GM21529 (cell line): ENCODE results near the gene IRGC.
"Not testable (repeated sequence)": the region's sequence is repeated elsewhere in the genome, so short reads cannot be mapped to it uniquely, and the experiment has no call there.

Experiments
- ATAC-seq: cut with Tn5 transposase; IDR thresholded peaks from one replicate; pipeline ENCODE4 v1.9.1; 2021; ENCODE audit not compliant: unreplicated experiment

The IRGC gene, protein sequence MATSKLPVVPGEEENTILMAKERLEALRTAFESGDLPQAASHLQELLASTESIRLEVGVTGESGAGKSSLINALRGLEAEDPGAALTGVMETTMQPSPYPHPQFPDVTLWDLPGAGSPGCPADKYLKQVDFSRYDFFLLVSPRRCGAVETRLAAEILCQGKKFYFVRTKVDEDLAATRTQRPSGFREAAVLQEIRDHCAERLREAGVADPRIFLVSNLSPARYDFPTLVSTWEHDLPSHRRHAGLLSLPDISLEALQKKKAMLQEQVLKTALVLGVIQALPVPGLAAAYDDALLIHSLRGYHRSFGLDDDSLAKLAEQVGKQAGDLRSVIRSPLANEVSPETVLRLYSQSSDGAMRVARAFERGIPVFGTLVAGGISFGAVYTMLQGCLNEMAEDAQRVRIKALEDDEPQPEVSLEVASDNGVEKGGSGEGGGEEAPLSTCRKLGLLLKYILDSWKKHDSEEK

DNA sequence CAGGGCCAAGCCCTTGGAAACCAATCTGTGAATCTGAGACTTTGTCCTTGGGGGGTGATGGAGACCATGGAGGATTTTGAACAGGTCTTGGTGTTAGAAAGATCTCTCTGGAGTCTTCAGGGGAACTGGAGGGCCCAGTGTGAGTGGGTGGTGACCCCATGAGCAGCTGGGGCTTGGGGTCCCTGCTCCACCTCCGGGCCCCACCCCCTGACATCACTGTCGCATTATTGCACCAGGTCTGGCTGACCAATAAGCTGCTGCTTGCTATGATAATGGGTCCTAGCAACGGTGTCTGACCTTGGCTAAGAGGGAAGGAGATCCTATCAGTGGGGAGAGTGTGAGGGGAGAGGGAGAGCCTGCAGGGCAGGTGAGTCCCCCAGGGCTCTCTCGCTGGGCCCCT, at the start of gene IRGC:
Gene IRGC (plus strand): TSS at position 301 of the 400 bp plus-strand sequence. CDS start 2,483 bp downstream, outside the sequence.
- ATAC-seq: no peak

DNA sequence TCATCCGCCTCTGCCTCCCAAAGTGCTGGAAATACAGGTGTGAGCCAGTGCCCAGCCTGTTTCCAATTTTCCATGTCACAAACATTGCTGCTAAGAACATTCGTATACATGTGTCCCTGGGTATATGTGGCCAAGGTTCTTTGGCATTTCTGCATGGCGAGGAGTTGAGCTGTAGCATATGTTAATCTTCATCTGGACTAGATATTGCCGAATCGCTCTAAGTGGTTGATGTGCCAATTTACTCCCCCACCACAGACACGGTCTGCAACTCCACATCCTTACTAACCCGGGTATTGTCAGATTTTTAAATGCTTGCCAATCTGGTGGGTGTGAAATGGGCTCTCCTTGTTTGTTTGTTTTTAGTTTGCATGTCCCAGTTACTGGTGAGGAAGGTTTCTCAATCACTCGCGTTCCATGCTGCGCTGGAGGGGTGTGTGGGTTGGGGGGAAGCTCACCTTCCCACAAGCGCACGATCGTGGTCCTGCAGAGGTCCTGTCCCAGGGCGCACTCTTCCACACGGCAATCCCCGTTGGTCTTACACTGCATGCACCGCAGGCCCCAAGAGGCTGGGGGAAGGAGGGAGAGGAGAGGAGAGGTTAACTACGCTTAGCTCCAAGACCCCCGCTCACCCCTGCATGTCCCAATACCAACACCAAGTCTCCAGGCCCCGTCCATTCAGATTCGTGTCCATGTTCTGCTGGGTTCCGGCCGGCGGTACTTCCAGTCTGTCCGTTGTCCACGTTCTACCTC, 48.6 kb upstream of the IRGC start:
- no peak for ATAC-seq

DNA sequence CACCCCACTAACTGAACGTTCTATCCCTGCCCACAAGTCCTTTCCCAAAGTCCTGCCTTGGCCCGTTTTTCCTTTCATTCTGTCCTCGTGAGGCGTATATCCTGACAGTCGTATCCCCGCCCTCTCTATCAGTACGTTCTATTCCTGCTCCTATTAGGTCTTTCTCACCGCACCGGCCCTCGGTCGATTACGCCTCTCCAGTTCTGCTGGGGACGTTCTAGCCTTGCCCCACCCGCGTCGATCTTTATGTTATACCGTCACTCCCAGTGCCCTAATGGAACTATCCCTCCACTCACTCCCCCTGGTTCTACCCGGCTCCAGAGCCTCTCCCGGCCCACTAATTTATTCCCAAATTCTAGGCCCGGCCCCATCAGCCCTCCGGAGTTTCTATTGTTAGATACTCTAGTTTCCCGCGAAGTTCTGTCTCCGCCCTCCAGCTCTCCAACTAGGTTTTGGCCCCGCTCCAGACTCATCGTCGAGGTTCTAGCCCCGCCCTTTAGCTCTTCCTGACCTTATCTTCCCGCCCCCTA, 47.9 kb upstream of the IRGC start:
- no peak for ATAC-seq

DNA sequence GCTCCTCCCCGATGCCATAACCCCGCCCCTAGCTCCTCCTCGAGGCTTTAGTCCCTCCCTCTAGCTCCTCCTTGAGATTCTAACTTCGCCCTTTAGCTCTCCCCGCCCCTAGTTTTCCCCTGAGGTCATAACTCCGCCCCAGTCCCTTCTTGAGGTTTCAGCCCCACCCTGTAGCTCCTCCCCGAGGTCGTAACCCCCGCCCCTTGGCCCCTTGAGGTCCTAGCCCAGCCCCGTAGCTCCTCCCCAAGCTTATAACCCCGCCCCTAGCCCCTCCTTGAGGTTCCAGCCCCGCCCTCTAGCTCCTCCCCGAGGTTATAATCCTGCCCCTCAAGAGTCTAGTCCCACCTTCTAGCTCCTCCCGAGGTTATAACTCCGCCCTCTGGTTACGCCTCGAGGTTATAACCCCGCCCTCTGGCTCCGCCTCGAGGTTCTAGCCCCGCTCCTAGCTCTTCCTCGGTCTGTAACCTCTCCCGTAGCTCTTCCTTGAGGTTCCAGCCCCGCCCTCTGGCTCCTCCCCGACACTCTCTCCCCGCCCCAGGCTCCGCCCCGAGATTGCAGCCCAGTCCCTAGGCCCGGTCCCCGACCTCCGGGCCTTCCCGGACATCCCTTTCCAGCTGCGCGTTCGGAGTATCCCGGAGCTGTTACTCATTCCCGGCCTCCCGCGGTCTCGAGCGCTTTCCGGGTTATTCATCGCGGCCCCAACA, 47.3 kb upstream of the IRGC start:
- ATAC-seq: peak; percentile 87

DNA sequence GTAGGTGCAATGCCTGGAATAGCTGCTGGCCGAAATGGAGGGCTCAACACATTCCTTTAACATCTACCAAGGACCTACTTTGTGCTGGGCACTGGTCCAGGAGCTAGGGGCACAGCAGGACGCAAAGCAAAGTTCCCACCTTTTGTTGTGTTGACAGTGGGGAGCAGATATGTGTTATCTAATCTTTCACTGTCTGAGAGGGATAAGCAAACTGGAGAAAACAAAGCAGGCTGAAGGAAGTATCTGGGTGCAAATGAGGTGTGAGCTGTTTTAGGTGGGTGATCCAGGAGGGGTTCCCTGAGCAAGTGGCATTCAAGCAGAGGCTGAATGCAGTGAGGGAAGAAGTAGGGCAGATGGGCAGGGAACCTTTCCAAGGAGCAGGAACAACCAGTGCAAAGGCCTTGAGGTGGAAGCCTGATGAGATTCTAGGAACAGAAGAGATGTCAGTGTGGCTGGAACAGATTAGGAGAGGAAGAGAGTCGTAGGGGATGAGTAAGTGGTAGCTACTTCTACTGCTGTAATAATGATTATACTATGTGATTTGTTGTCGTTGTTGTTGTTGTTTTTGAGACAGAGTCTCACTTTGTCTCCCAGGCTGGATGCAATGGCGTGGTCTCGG, 43.7 kb upstream of the IRGC start:
- ATAC-seq: no peak

DNA sequence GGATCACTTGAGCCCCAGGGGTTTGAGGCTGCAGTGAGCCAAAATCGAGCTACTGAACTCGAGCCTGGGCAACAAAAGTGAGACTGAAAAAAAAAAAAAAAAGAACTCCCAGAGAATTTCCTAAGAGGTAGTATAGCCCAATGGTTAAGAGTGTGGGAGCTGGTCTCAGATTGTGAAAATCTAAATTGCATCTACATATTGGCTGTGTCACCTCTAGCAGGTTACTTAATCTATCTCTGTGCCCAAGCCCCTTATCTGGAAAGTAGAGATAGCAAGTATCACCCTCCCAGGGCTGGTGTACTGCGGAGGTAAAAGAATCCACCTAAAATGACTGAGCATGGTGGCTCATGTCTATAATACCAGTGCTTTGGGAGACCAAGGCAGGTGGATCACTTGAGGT, 42.2 kb upstream of the IRGC start:
- no peak for ATAC-seq

DNA sequence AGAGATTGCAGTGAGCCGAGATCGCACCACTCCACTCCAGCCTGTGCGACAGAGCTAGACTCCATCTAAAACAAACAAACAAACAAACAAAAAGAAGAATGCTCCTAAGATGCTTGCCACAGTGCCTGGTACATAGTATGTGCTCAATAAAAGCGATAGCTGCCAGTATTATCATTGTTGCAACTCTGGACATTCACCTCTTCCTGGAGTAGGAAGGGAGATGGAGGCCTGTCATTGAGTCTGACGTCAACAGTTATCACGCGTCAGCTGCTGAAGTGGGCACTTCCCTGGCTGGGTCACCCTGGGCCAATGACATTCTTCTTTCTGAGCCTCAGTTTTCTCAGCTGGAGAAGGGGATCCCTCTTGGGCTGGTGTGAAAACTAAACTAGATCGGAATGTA, 41.7 kb upstream of the IRGC start:
- ATAC-seq: no peak

DNA sequence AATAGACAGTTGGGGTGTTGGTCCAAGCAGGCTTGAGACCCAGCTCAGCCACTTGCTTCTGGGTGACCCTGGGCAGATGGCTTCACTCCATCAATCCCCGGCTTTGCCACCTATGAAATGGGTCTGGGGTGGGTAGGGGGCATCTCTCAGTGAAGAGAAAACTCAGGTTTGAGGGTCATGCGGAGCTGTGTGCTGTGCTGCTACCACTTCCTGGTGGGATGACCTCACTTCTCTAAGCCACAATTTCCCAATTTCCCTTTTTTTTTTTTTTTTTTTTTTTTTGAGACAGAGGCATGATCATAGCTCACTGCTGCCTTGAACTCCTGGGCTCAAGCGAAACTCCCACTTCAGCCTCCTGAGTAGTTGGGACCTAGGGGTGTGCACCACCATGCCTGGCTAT, 41.3 kb upstream of the IRGC start:
- no peak for ATAC-seq

DNA sequence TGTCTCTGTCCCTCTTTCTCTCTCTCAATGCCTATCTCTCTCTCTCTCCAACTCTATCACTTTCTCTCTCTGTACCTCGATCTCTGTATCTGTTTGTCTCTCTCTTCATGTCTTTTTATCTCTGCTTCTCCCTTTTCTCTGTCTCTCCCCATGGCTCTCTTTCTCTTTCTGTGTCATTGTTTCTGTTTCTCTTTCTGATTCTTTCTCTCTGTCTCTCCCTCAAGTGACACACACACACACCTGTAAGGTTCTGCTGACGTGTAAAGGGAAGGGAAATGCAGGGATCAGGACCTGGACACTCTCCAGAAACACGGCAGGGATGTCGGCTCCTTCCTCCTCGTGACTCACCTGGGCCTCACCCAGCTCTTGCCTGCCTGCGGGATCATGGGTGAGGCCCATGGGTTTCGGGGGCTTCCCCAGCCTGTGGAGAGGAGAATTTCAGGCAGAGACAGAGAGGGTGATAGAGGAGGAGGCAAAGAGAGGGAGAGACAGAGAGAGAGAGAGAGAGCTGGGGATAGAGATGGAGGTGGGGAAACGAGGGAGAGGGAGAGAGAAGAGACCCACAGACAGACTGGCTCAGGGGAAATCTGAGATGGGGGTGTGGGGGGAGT, 40.5 kb upstream of the IRGC start:
- ATAC-seq: no peak

DNA sequence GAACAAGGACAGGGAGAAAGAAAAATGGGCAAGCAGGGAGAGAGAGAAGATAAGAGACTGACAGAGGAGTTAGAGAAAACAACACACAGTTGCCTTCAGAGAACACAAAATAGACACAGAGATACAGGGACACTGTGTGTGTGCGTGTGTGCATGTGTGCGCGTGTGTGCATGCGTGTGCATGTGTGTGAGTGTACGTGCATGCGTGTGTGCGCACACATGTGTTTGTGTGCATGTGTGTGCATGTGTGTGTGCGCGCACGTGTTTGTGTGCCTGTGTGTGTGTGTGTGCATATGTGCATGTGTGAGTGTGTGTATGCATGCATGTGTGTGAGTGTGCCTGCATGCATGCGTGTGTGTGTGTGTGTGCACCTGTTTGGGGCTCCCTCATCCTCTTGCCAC, 40.0 kb upstream of the IRGC start:
- no peak for ATAC-seq

DNA sequence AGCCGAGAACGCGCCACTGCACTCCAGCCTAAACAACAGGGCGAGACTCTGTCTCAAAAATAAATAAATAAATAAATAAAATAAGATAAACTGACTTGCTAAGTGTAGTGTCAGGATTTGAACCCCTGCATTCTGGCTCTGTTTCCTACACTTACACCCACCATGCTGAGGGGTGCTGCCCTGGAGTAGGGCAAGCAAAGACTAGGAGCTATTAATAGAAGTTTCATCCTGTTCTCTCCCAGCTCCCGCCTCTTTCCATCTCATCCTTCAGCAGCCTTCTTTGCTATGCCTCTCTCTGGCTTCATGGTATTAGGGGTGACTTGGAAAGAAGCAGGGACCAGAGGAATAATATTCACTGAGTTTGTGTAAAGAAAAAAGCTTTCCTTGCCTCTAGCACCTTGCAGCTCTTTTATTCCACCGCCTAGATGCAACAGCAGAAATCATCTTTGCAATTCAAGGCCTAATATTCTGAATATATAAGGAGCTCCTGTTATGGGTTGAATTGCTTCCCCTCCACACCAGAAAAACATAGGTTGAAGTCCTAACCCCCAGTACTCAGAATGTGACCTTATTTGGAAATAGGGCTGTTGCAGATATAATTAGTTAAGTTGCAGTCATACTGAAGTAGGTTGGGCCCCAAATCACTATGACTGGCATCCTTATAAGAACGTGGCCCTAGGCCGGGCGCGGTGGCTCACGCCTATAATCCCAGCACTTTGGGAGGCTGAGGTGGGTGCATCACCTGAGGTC, 37.2 kb upstream of the IRGC start:
- no peak for ATAC-seq

DNA sequence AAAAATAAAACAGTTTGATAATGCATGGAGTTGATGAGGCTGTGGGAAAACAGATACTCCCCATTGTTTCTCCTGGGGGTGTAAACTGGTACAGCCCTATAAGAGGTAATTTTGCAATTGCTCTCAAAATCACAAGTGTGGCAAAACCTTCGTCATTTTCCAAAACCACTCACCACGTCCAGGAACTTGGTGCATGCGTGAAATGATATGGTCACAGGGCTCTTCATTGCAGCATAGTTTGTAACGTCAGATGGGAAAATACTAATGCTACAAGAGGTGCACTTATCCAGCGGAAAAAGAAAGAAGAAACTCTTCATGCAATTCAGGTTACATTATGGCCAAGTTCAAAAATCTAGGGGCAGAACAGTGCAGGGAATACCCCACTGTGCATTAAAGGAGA, 34.1 kb upstream of the IRGC start:
- no peak for ATAC-seq

DNA sequence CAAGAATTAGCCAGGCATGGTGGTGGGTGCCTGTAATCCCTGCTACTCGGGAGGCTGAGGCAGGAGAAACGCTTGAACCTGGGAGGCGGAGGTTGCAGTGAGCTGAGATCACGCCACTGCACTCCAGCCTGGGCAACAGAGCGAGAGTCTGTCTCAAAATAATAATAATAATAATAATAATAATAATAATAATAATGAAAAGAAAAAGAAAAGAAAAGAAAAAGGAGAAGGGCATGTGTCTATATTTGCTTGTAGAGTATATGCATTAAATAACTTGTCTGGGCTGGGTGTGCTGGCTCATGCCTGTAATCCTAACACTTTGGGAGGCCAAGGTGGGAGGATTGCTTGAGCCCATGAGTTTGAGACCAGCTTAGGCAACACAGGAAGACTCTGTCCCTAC, 33.6 kb upstream of the IRGC start:
- ATAC-seq: not testable (repeated sequence)

DNA sequence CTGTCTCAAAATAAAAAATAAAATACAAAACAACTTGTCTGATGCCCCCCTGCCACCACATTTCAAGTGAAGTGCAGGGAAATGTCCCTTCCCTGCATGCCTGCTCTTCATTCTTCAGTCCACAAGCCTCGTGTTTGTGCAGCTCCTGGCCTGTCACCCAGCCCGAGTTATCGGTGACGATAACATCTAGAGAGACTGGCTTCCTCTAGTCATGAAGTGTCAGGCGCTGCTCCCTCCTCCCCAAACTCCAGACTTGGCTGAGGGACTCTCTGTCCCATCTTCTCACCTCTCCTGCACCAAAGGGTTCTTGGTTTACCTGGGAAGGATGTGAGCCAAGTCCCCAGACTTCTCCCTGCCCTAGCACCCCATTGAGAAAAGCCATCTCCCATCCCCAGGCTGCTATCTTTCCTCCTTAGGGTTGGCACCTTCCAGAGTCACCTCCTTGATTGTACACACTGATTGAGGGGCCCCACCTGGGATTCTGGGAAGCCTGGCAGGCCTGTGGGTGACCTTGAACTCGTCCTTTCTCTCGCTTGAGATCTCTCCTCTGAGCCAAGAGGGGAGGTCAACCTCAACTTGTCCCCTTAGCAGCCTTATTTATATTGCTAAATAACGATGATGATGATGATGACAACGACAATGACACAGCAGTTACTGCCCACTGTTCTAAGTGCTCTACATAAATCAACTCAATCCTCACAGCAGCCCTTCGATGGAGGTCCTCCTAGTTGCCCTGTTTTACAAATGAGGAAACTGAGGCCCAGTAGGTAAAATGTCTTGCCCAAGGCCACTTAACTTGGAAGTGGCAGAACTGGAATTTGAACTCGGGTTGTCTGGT, 32.8 kb upstream of the IRGC start:
- no peak for ATAC-seq

DNA sequence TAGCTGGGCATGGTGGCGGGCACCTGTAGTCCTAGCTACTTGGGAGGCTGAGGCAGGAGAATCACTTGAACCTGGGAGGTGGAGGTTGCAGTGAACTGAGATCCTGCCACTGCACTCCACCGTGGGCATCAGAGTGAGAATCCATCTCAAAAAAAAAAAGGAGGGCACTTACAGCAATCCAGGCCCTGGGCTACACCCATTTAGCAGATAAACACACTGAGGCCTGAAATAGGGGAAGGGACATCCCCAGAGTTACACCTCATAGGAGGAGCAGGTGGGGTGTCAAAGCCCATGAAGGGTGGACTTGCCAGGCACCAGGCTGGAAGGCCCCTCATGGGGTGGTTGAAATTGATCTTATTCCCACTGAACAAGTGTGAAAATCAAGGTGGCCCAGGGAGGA, 32.0 kb upstream of the IRGC start:
- no peak for ATAC-seq

DNA sequence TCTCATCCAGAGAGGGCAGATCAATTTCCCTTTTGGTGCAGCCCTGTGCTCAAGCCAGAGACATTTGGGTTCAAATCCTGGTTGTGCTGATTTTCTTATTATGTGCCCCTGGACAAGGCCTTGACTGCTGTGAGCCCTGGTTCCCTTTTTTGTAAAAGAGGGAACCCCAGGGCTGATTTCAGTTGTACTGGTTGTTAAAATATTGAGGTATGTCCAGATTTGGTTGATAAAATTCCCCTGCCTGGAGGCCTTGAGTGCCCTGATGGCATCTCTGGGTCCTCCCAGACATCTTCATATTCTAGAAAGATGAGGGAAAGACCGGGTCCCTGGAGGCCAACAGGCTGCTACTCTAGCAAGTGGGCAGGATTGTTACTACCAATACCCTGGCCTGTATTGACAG, 31.6 kb upstream of the IRGC start:
- ATAC-seq: no peak

DNA sequence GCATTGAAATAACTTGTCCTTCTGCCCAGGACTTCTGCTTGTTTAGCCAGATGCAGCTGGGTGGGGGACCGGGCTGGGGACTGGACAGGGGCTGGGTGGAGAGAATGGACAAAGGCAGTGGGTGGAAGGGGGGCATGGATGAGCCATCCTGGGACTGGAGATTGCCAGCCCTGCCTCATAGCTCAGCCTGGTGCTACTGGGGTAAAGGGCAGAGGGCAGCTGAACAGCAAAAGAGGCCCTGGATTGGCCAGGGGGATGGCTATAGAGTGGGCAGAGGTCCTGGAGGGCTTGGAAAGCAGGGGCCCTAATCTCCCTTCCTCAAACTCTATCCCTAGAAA, 28.2 kb upstream of the IRGC start:
- ATAC-seq: no peak

DNA sequence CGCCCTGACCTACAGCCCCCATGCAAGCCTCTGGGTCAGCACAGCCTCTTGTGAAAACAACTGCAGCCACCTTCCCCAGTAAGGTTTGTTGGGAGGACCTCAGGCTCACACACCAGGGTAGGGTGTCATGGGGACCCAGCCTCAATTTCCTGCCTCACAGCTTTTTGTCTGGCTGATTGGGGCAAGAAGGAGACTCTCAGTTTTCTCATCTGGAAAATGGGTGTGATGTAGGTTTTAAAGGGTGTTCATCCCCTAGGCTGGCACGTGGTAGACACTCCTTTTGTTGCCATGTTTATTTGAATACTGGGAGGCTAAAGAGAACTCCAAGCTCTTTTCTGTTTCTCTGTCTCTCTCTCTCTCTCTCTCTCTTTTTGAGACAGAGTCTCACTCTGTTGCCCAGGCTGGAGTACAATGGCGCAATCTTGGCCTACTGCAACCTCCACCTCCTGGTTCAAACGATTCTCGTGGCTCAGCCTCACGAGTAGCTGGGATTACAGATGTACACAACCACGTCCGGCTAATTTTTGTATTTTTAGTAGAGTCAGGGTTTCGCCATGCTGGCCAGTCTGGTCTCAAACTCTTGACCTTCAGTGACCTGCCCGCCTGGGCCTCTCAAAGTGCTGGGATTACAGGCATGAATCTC, 27.7 kb upstream of the IRGC start:
- no peak for ATAC-seq

DNA sequence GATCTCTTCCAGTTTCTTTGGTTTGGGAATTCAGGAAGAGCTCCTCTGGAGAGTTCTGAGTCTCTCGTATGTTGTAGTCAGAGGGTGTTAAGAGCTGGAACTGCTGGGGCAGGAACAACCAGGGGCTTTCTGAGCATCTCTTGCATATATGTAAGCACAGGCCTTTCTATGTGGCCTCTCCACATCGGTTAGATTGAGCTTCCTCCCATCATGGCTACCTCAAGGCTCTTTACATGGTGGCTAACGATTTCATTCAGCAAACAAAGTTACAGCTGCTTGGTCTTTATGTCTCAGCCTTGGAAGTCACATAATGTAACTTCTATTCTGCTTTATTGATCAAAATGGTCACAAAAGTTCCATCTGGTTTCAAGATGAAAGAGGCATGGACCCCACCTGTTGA, 25.4 kb upstream of the IRGC start:
- no peak for ATAC-seq
